CD14-positive monocyte (primary cell): Measurements from ENCODE around the gene FGGY. TPM values are rescaled to one million over a fixed set of nuclear protein-coding genes. Genes with fewer than 3 reads are reported as not detected.

Experiments
- DNase-seq, 3 donors: peaks; one replicate each; pipeline ENCODE4 v3.0.0-alpha.2; 2011 to 2022
- H2AFZ ChIP-seq: 2 replicates; pipeline ENCODE4 v1.6.0; 2012; ENCODE audit warnings: mild to moderate bottlenecking, low read depth, low read length, inconsistent platforms; ENCODE audit not compliant: insufficient read depth, poor library complexity, severe bottlenecking
- H3K27ac ChIP-seq, 2 donors: 1 replicate in 1 of 2; 2 replicates in 1 of 2; pipeline ENCODE4 v1.5.1; 2012 to 2013; ENCODE audit warnings: low read length in 2 of 2, control low read depth in 1 of 2, inconsistent platforms in 1 of 2, low read depth in 1 of 2, mild to moderate bottlenecking in 1 of 2
- H3K27me3 ChIP-seq, 2 donors: one replicate each; pipeline versions ENCODE4 v1.6.0 to v1.6.1; 2011 to 2013; ENCODE audit warnings: low read length in 2 of 2; ENCODE audit not compliant: control insufficient read depth in 2 of 2, insufficient read depth in 2 of 2
- H3K36me3 ChIP-seq, 2 donors: replicated peaks in 1 of 2; 1 replicate in 1 of 2; 2 replicates in 1 of 2; pipeline versions ENCODE4 v1.5.1 to v1.6.1; 2012 to 2013; ENCODE audit warnings: low read length in 2 of 2, control low read depth in 1 of 2, inconsistent platforms in 1 of 2, mild to moderate bottlenecking in 1 of 2; ENCODE audit not compliant: insufficient read depth in 2 of 2, control insufficient read depth in 1 of 2
- H3K4me1 ChIP-seq, 2 donors: 1 replicate in 1 of 2; 2 replicates in 1 of 2; pipeline versions ENCODE4 v1.5.1 to v1.6.1; 2012 to 2013; ENCODE audit warnings: low read length in 2 of 2, control low read depth in 1 of 2, inconsistent platforms in 1 of 2, mild to moderate bottlenecking in 1 of 2, moderate library complexity in 1 of 2; ENCODE audit not compliant: insufficient read depth in 2 of 2, control insufficient read depth in 1 of 2
- H3K4me2 ChIP-seq: replicated peaks from 2 replicates; pipeline ENCODE3; 2012; ENCODE audit warnings: low read length, moderate library complexity, mild to moderate bottlenecking; ENCODE audit not compliant: poor library complexity, severe bottlenecking; ENCODE audit errors: extremely low read depth
- H3K4me3 ChIP-seq, 3 experiments: fragments of 200-600 bp in 1 of 3; sonication (generic) in 1 of 3; replicated peaks in 1 of 3; 1 replicate in 2 of 3; 2 replicates in 1 of 3; pipeline ENCODE4 v1.5.1; 2011 to 2013; ENCODE audit warnings: low read length in 3 of 3, mild to moderate bottlenecking in 3 of 3, control low read depth in 2 of 3, low read depth in 2 of 3, inconsistent platforms in 1 of 3, moderate library complexity in 1 of 3
- H3K79me2 ChIP-seq: 2 replicates; pipeline ENCODE4 v1.6.0; 2012; ENCODE audit warnings: mild to moderate bottlenecking, control low read depth, inconsistent platforms, low read length, moderate library complexity; ENCODE audit not compliant: insufficient read depth
- H3K9ac ChIP-seq: 2 replicates; pipeline ENCODE4 v1.6.0; 2017; ENCODE audit warnings: low read length, mild to moderate bottlenecking; ENCODE audit not compliant: insufficient read depth, poor library complexity, severe bottlenecking
- H3K9me3 ChIP-seq, 2 donors: replicated peaks in 1 of 2; 1 replicate in 1 of 2; 2 replicates in 1 of 2; pipeline versions ENCODE4 v1.5.1 to v1.6.1; 2012 to 2013; ENCODE audit warnings: low read length in 2 of 2, control low read depth in 1 of 2; ENCODE audit not compliant: control insufficient read depth in 1 of 2, insufficient read depth in 1 of 2
- H4K20me1 ChIP-seq: 2 replicates; pipeline ENCODE4 v1.6.0; 2012; ENCODE audit warnings: mild to moderate bottlenecking, low read length, control low read depth, moderate library complexity; ENCODE audit not compliant: insufficient read depth
- H3K27ac Mint-ChIP-seq, 7 donors: one replicate each; pipeline ENCODE4 v1.8.0; 2020; ENCODE audit warnings: mild to moderate bottlenecking in 7 of 7, mixed read lengths in 7 of 7, moderate library complexity in 6 of 7, inconsistent platforms in 2 of 7
- H3K27me3 Mint-ChIP-seq, 3 donors: one replicate each; pipeline ENCODE4 v1.8.0; 2021 to 2022; ENCODE audit warnings: low read depth in 3 of 3, mild to moderate bottlenecking in 3 of 3, mixed read lengths in 3 of 3, moderate library complexity in 3 of 3, inconsistent platforms in 1 of 3
- H3K36me3 Mint-ChIP-seq, 2 donors: one replicate each; pipeline ENCODE4 v1.8.0; 2020; ENCODE audit warnings: mixed read lengths in 2 of 2, inconsistent platforms in 1 of 2, mild to moderate bottlenecking in 1 of 2
- H3K4me1 Mint-ChIP-seq: one replicate; pipeline ENCODE4 v1.8.0; 2020; ENCODE audit warnings: mild to moderate bottlenecking, mixed read lengths
- H3K4me3 Mint-ChIP-seq, 2 donors: one replicate each; pipeline ENCODE4 v1.8.0; 2020; ENCODE audit warnings: mild to moderate bottlenecking in 2 of 2, mixed read lengths in 2 of 2, moderate library complexity in 1 of 2
- H3K9me3 Mint-ChIP-seq, 7 donors: one replicate each; pipeline ENCODE4 v1.8.0; 2020 to 2022; ENCODE audit warnings: mixed read lengths in 7 of 7, mild to moderate bottlenecking in 6 of 7, moderate library complexity in 6 of 7, inconsistent platforms in 2 of 7
- CTCF ChIP-seq: fragments of 200-600 bp; IDR thresholded peaks from one replicate; pipeline ENCODE4 v1.8.0; 2022; ENCODE audit warnings: antibody characterized with exemption, mild to moderate bottlenecking
- WGBS: methylation state at CpG from one replicate; pipeline ENCODE4 v1.1.5; 2013; ENCODE audit warnings: missing lambda C conversion rate; ENCODE audit not compliant: insufficient coverage; 5-methylcytosine and 5-hydroxymethylcytosine counted together
- intact Hi-C, 2 donors: fragments of 100-400 bp; cut with micrococcal nuclease; formaldehyde crosslinking; loops; one replicate each; pipeline versions ENCODE4 v1.15.0 to v1.15.1; 2023
- polyA plus RNA-seq, 3 donors: library from polyadenylated mRNA; depleted of rRNA in 1 of 3; unstranded in 2 of 3; stranded (reverse) in 1 of 3; fragments of 300-500 nt in 2 of 3; fragments of >200 nt in 1 of 3; fragmentation: Illumina TruSeq in 2 of 3; gene quantifications; 1 replicate in 2 of 3; 2 replicates in 1 of 3; pipeline ENCODE4 v1.2.3, GENCODE V29; 2012 to 2021

FGGY gene
- polyA plus RNA-seq, 3 donors, result 2.3 to 4.3 (median 2.9) TPM

- H3K27me3 Mint-ChIP-seq, result peaks cover 0 to 8% (median 3%) of the 10 kb centered on the region in 3 donors
- Histone ChIP-seq H3K27me3 (no peaks in the 10 kb centered on the region), H3K27ac (no peak overlapping the region), H3K4me3 (no peak overlapping the region), H3K4me2 (no peak overlapping the region), H3K9ac (no peak overlapping the region), H3K79me2 (no peaks in the 10 kb centered on the region), H2AFZ (no peak overlapping the region), H3K9me3 (no peaks in the 10 kb centered on the region), H3K36me3 (no peaks in the 10 kb centered on the region), H3K4me1 (peaks cover 2 to 4% of the 10 kb centered on the region in 2 donors), H4K20me1 (no peaks in the 10 kb centered on the region)
- intact Hi-C loops, result no loop called here
- H3K4me3 Mint-ChIP-seq, result no peak overlapping the region
- H3K36me3 Mint-ChIP-seq, result no peaks in the 10 kb centered on the region
- no peak overlapping the region for H3K27ac Mint-ChIP-seq
- WGBS, result 100% methylated on average over 2 of the region's 6 CpGs
- DNase-seq, result no peak
- H3K9me3 Mint-ChIP-seq, result peaks cover 0 to 6% (median 2%) of the 10 kb centered on the region in 7 donors
- TF ChIP-seq CTCF, result no peak
- H3K4me1 Mint-ChIP-seq, result peaks cover 16% of the 10 kb centered on the region
Measured at GRCh38 chr1:59564192-59564891, 267.4 kb downstream of the FGGY start.

GRCh38 chr1:59565611-59566410 is 268.9 kb downstream of the FGGY start:
- H3K27me3 ChIP-seq, result no peaks in the 10 kb centered on the region
- no peak overlapping the region for H3K4me3 ChIP-seq
- H3K79me2 ChIP-seq, result no peaks in the 10 kb centered on the region
- H3K4me2 ChIP-seq, result no peak overlapping the region
- 100% methylated on average over 1 of the region's 5 CpGs for WGBS
- no peak for TF ChIP-seq CTCF
- no peaks in the 10 kb centered on the region for H3K36me3 ChIP-seq
- peaks cover 0 to 2% (median 0%) of the 10 kb centered on the region in 7 donors for H3K9me3 Mint-ChIP-seq
- no peak overlapping the region for H2AFZ ChIP-seq
- peaks cover 0 to 8% (median 3%) of the 10 kb centered on the region in 3 donors for H3K27me3 Mint-ChIP-seq
- H3K27ac ChIP-seq, result no peak overlapping the region
- peaks cover 29% of the 10 kb centered on the region for H3K4me1 Mint-ChIP-seq
- no peaks in the 10 kb centered on the region for H3K9me3 ChIP-seq
- peaks cover 16 to 19% of the 10 kb centered on the region in 2 donors for H3K4me1 ChIP-seq
- H3K4me3 Mint-ChIP-seq, result no peak overlapping the region
- no peak overlapping the region for H3K27ac Mint-ChIP-seq
- no peaks in the 10 kb centered on the region for H4K20me1 ChIP-seq
- intact Hi-C loops, result no loop called here
- no peak for DNase-seq
- no peaks in the 10 kb centered on the region for H3K36me3 Mint-ChIP-seq
- no peak overlapping the region for H3K9ac ChIP-seq
